ENCODE results near the gene KIF13A.
"Not testable (repeated sequence)": the region's sequence is repeated elsewhere in the genome, so short reads cannot be mapped to it uniquely, and the experiment has no call there.

The KIF13A gene

GRCh38 chr6:17998003-17998402, 10.6 kb upstream of the KIF13A start:
- DNase-seq: no peak

- no peak for DNase-seq
Measured at GRCh38 chr6:17995414-17995813, 8.0 kb upstream of the KIF13A start.

- DNase-seq: no peak
Measured at GRCh38 chr6:17994019-17994418, 6.6 kb upstream of the KIF13A start.

- no peak for DNase-seq
Measured at GRCh38 chr6:17988422-17988944, 1.0 kb upstream of the KIF13A start.

- peak; percentile 4 for DNase-seq
Measured at GRCh38 chr6:17987697-17988421, 424 bp upstream of the KIF13A start.

GRCh38 chr6:17986656-17987446, 584 bp downstream of the KIF13A start:
- DNase-seq: no peak

GRCh38 chr6:17985934-17986655, 1.3 kb downstream of the KIF13A start:
- no peak for DNase-seq

GRCh38 chr6:17984812-17985670, 2.4 kb downstream of the KIF13A start:
- no peak for DNase-seq

- no peak for DNase-seq
Measured at GRCh38 chr6:17984399-17984798, 3.0 kb downstream of the KIF13A start.

GRCh38 chr6:17983730-17984129, 3.7 kb downstream of the KIF13A start:
- DNase-seq: no peak

- no peak for DNase-seq
Measured at GRCh38 chr6:17980329-17980728, 7.1 kb downstream of the KIF13A start.

- DNase-seq: no peak
Measured at GRCh38 chr6:17979479-17979878, 8.0 kb downstream of the KIF13A start.

- DNase-seq: not testable (repeated sequence)
Measured at GRCh38 chr6:17976258-17976657, 11.2 kb downstream of the KIF13A start.

- DNase-seq: no peak
Measured at GRCh38 chr6:17974570-17975368, 12.7 kb downstream of the KIF13A start.

GRCh38 chr6:17972978-17973622, 14.3 kb downstream of the KIF13A start:
- DNase-seq: no peak

- DNase-seq: no peak
Measured at GRCh38 chr6:17972074-17972952, 15.1 kb downstream of the KIF13A start.

- DNase-seq: no peak
Measured at GRCh38 chr6:17971128-17972073, 16.0 kb downstream of the KIF13A start.

- no peak for DNase-seq
Measured at GRCh38 chr6:17968876-17969275, 18.6 kb downstream of the KIF13A start.
